Loucy (cell line): ENCODE data around the gene PLA2G7.

Source experiments
- CTCF ChIP-seq: fragments of 200-600 bp; sonication (generic); conservative IDR thresholded peaks from 2 replicates; pipeline ENCODE4 v1.5.1; 2014; ENCODE audit warnings: mild to moderate bottlenecking, antibody characterized with exemption, low read length
- EZH2phosphoT487 ChIP-seq: fragments of 200-600 bp; IDR thresholded peaks from 2 replicates; pipeline ENCODE4 v1.6.1; 2018; ENCODE audit warnings: antibody characterized with exemption, mild to moderate bottlenecking, moderate library complexity, borderline replicate concordance

GRCh38 chr6:46756469-46757213 is 21.5 kb upstream of the PLA2G7 start:
- TF ChIP-seq EZH2phosphoT487 = no peak
- TF ChIP-seq CTCF = no peak
